Gastrocnemius medialis (tissue), 4 donors: Measurements from ENCODE around the gene USO1. TPM values are rescaled to one million over a fixed set of nuclear protein-coding genes. Genes with fewer than 3 reads are reported as not detected.

Experiments used
- ATAC-seq, 2 donors: fragments of 150-250 bp; one replicate each; pipeline ENCODE4 v1.9.1; 2016
- DNase-seq, 2 donors: peaks; one replicate each; pipeline ENCODE4 v3.0.0-alpha.2; 2019
- H3K27ac ChIP-seq, 4 donors: fragments of 200-600 bp; sonication (generic); 1 replicate in 1 of 4; 2 replicates in 3 of 4; pipeline ENCODE4 v1.5.1; 2016 to 2018; ENCODE audit warnings: mild to moderate bottlenecking in 2 of 4, moderate library complexity in 1 of 4
- H3K27me3 ChIP-seq, 3 donors: fragments of 200-600 bp; sonication (generic) in 2 of 3; 1 replicate in 1 of 3; 2 replicates in 2 of 3; pipeline versions ENCODE4 v1.5.1 to v1.6.0; 2016 to 2019; ENCODE audit warnings: mild to moderate bottlenecking in 1 of 3, moderate library complexity in 1 of 3
- H3K36me3 ChIP-seq, 2 donors: fragments of 200-600 bp; sonication (generic) in 1 of 2; one replicate each; pipeline ENCODE4 v1.5.1; 2017 to 2018
- H3K4me1 ChIP-seq, 2 donors: fragments of 200-600 bp; sonication (generic) in 1 of 2; one replicate each; pipeline ENCODE4 v1.5.1; 2016 to 2017; ENCODE audit warnings: mild to moderate bottlenecking in 2 of 2
- H3K4me3 ChIP-seq, 4 donors: fragments of 200-600 bp; sonication (generic) in 3 of 4; 1 replicate in 1 of 4; 2 replicates in 3 of 4; pipeline ENCODE4 v1.5.1; 2016 to 2019; ENCODE audit warnings: mild to moderate bottlenecking in 2 of 4
- H3K9me3 ChIP-seq, 3 donors: fragments of 200-600 bp; sonication (generic) in 2 of 3; 1 replicate in 1 of 3; 2 replicates in 2 of 3; pipeline ENCODE4 v1.5.1; 2016 to 2019
- CTCF ChIP-seq, 5 experiments: fragments of 450-650 bp in 3 of 5; fragments of 200-600 bp in 2 of 5; sonication (generic) in 2 of 5; IDR thresholded peaks in 4 of 5; conservative IDR thresholded peaks in 1 of 5; 1 replicate in 4 of 5; 2 replicates in 1 of 5; pipeline ENCODE4 v1.5.1; 2016 to 2019; ENCODE audit warnings: antibody characterized with exemption in 5 of 5, mild to moderate bottlenecking in 3 of 5, moderate library complexity in 3 of 5
- POLR2A ChIP-seq, 2 donors: fragments of 450-650 bp; IDR thresholded peaks; one replicate each; pipeline ENCODE4 v1.6.1; 2017; ENCODE audit warnings: antibody characterized with exemption in 2 of 2, mild to moderate bottlenecking in 2 of 2, moderate library complexity in 2 of 2
- in situ Hi-C, 4 donors: fragments of 200-750 bp; cut with MboI; loops; one replicate each; pipeline versions ENCODE4 v1.15.0 to v1.8.0; 2017; ENCODE audit warnings: low sequenced_read_pairs in 4 of 4
- intact Hi-C: fragments of 100-400 bp; cut with DNase I; formaldehyde crosslinking; loops from one replicate; pipeline ENCODE4 v1.15.1; 2023; ENCODE audit warnings: low total_unique reads
- total RNA-seq, 4 donors: library from RNA; depleted of rRNA; stranded (reverse); fragments of >200 nt; gene quantifications; one replicate each; pipeline versions ENCODE4 v1.1.0 to v1.2.3, GENCODE V29; 2016

Gene USO1
- total RNA-seq, 4 donors from 2014 or later, result 213 to 328 (median 254) TPM

GRCh38 chr4:75769036-75769435 lies 44.7 kb downstream of the USO1 start:
- ATAC-seq (peak in 1 of 2 donors; percentile 36), DNase-seq (no peak)
- Histone ChIP-seq H3K4me1 (peaks cover 4 to 10% of the 10 kb centered on the region in 2 donors), H3K9me3 (no peaks in the 10 kb centered on the region), H3K27me3 (no peaks in the 10 kb centered on the region), H3K4me3 (no peak overlapping the region), H3K36me3 (peaks cover 0 to 53% of the 10 kb centered on the region in 2 donors), H3K27ac (peak overlapping the region in 2 of 4 donors; percentile 2 to 40)
- TF ChIP-seq CTCF (IDR thresholded peaks at IDR 0.05 in 4 of 5, conservative IDR thresholded peaks at IDR 0.05 in 1 of 5) (no peak), POLR2A (IDR thresholded peaks at IDR 0.05) (no peak)
- in situ Hi-C loops, result loop anchor here in 1 of 4 donors (25.0 kb wide), 1 partner anchor 107 kb away; the partner anchor contains the start of gene G3BP2
- intact Hi-C loops, result loop anchor here (10.0 kb wide), 1 partner anchor 46 kb away; no protein-coding TSS in a partner anchor

GRCh38 chr4:75771607-75772006 lies 47.2 kb downstream of the USO1 start:
- H3K36me3 ChIP-seq, result peaks cover 3 to 79% of the 10 kb centered on the region in 2 donors
- intact Hi-C loops, result no loop called here
- no peaks in the 10 kb centered on the region for H3K4me1 ChIP-seq
- DNase-seq (no peak), ATAC-seq (no peak)
- H3K4me3 ChIP-seq, result no peak overlapping the region
- in situ Hi-C loops, result loop anchor here in 1 of 4 donors (25.0 kb wide), 1 partner anchor 109 kb away; the partner anchor contains the start of gene G3BP2
- no peak overlapping the region for H3K27ac ChIP-seq
- H3K27me3 ChIP-seq, result no peaks in the 10 kb centered on the region
- TF ChIP-seq POLR2A (IDR thresholded peaks at IDR 0.05), result no peak
- TF ChIP-seq CTCF (IDR thresholded peaks at IDR 0.05 in 4 of 5, conservative IDR thresholded peaks at IDR 0.05 in 1 of 5), result no peak
- H3K9me3 ChIP-seq, result no peaks in the 10 kb centered on the region

GRCh38 chr4:75777589-75777988 lies 53.2 kb downstream of the USO1 start:
- in situ Hi-C loops, result loop anchor here in 1 of 4 donors (25.0 kb wide), 1 partner anchor 185 kb away; no protein-coding TSS in a partner anchor

GRCh38 chr4:75779105-75779757 lies 54.9 kb downstream of the USO1 start:
- Histone ChIP-seq H3K4me1 (no peaks in the 10 kb centered on the region), H3K4me3 (no peak overlapping the region), H3K27me3 (no peaks in the 10 kb centered on the region), H3K9me3 (no peaks in the 10 kb centered on the region), H3K36me3 (peaks cover 5 to 98% of the 10 kb centered on the region in 2 donors), H3K27ac (no peak overlapping the region)
- in situ Hi-C loops, result loop anchor here in 1 of 4 donors (25.0 kb wide), 1 partner anchor 183 kb away; no protein-coding TSS in a partner anchor
- intact Hi-C loops, result no loop called here
- TF ChIP-seq CTCF (IDR thresholded peaks at IDR 0.05 in 4 of 5, conservative IDR thresholded peaks at IDR 0.05 in 1 of 5) (no peak), POLR2A (IDR thresholded peaks at IDR 0.05) (no peak)
- no peak for ATAC-seq
- DNase-seq, result no peak

More at GRCh38 chr4:75777589-75777988, 53.2 kb downstream of the USO1 start:
- ATAC-seq (no peak), DNase-seq (no peak)
- H3K27ac ChIP-seq, result peak overlapping the region; percentile 1 to 36 (median 24)
- H3K9me3 ChIP-seq, result no peaks in the 10 kb centered on the region
- H3K4me1 ChIP-seq, result no peaks in the 10 kb centered on the region
- no peaks in the 10 kb centered on the region for H3K27me3 ChIP-seq
- no peak overlapping the region for H3K4me3 ChIP-seq
- intact Hi-C loops, result no loop called here
- H3K36me3 ChIP-seq, result peaks cover 5 to 98% of the 10 kb centered on the region in 2 donors
- TF ChIP-seq CTCF (IDR thresholded peaks at IDR 0.05 in 4 of 5, conservative IDR thresholded peaks at IDR 0.05 in 1 of 5), result no peak
- TF ChIP-seq POLR2A (IDR thresholded peaks at IDR 0.05), result no peak
